WERI-Rb-1 (cell line): ENCODE results near the gene ELF5.

ENCODE experiments used
- DNase-seq: peaks from one replicate; pipeline ENCODE4 v3.0.0-alpha.2; 2020
- H3K27ac ChIP-seq: fragments of 250-450 bp; sonication (Bioruptor Pico); 2 replicates; pipeline ENCODE4 v1.5.1; 2020; ENCODE audit warnings: mild to moderate bottlenecking, moderate library complexity
- H3K27me3 ChIP-seq: fragments of 250-450 bp; sonication (Bioruptor Pico); 2 replicates; pipeline ENCODE4 v1.5.1; 2021; ENCODE audit warnings: mild to moderate bottlenecking, low read depth, moderate library complexity; ENCODE audit not compliant: insufficient read depth, severe bottlenecking
- H3K36me3 ChIP-seq: fragments of 250-450 bp; sonication (Bioruptor Pico); 2 replicates; pipeline ENCODE4 v1.5.1; 2020; ENCODE audit warnings: mild to moderate bottlenecking, moderate library complexity
- H3K4me3 ChIP-seq: 2 replicates; pipeline ENCODE4 v1.5.1; 2011; ENCODE audit warnings: low read depth, mild to moderate bottlenecking, control low read depth, low read length
- H3K9me3 ChIP-seq: fragments of 250-450 bp; sonication (Bioruptor Pico); 2 replicates; pipeline ENCODE4 v1.5.1; 2021; ENCODE audit warnings: mild to moderate bottlenecking, moderate library complexity; ENCODE audit not compliant: severe bottlenecking
- CTCF ChIP-seq: IDR thresholded peaks from 2 replicates; pipeline ENCODE4 v1.5.1; 2011; ENCODE audit warnings: low read depth, mild to moderate bottlenecking, control low read depth, inconsistent platforms, low read length

Gene ELF5

GRCh38 chr11:34513682-34514449 is at the start of gene ELF5:
ELF5 (minus strand) TSS chr11:34513794; CDS start chr11:34505749, 8,045 bp downstream.
- Histone ChIP-seq H3K9me3 (no peaks in the 10 kb centered on the region), H3K4me3 (no peak within 1 kb of the TSS), H3K27me3 (no peaks in the 10 kb centered on the region), H3K36me3 (no peaks in the 10 kb centered on the region), H3K27ac (no peak within 1 kb of the TSS)
- TF ChIP-seq CTCF: no peak
- DNase-seq: no peak

- Histone ChIP-seq H3K4me3 (no peak overlapping the region), H3K36me3 (no peaks in the 10 kb centered on the region), H3K27me3 (no peaks in the 10 kb centered on the region), H3K27ac (no peak overlapping the region), H3K9me3 (peaks cover 4% of the 10 kb centered on the region)
- DNase-seq: no peak
- TF ChIP-seq CTCF: no peak
Observed at GRCh38 chr11:34562976-34563375, 49.4 kb upstream of the ELF5 start.

DNA sequence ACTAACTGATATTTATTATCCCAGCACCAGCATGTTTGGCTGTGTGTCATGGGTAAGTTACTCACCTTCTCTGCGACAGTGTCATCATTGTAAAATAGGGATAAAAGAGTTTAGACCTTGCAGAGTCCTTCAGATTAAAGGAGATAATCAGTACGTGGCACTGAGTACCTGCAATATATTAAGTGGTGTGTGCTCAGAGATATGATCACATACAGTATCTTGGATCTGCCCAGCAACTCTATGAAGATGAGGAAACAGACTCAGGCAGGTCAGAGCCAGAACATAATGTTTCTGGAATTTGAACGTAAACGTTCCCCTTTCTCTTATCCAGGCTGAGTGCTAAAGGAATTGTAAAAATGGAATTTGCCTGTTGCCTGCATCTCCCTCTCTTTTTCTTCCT is 46.9 kb upstream of the ELF5 start:
- Histone ChIP-seq H3K27ac (no peak overlapping the region), H3K9me3 (peaks cover 7% of the 10 kb centered on the region), H3K27me3 (no peaks in the 10 kb centered on the region), H3K36me3 (no peaks in the 10 kb centered on the region), H3K4me3 (no peak overlapping the region)
- no peak for TF ChIP-seq CTCF
- no peak for DNase-seq

GRCh38 chr11:34558673-34559072 is 45.1 kb upstream of the ELF5 start:
- peaks cover 7% of the 10 kb centered on the region for H3K9me3 ChIP-seq
- H3K27me3 ChIP-seq: no peaks in the 10 kb centered on the region
- no peaks in the 10 kb centered on the region for H3K36me3 ChIP-seq
- TF ChIP-seq CTCF: no peak
- H3K27ac ChIP-seq: no peak overlapping the region
- DNase-seq: peak; percentile 59
- no peak overlapping the region for H3K4me3 ChIP-seq

- no peaks in the 10 kb centered on the region for H3K27me3 ChIP-seq
- no peaks in the 10 kb centered on the region for H3K36me3 ChIP-seq
- H3K4me3 ChIP-seq: no peak overlapping the region
- TF ChIP-seq CTCF: no peak
- H3K27ac ChIP-seq: no peak overlapping the region
- no peak for DNase-seq
- peaks cover 7% of the 10 kb centered on the region for H3K9me3 ChIP-seq
Observed at GRCh38 chr11:34558211-34558610, 44.6 kb upstream of the ELF5 start.

- Histone ChIP-seq H3K27me3 (no peaks in the 10 kb centered on the region), H3K27ac (no peak overlapping the region), H3K9me3 (peaks cover 3% of the 10 kb centered on the region), H3K36me3 (no peaks in the 10 kb centered on the region), H3K4me3 (no peak overlapping the region)
- DNase-seq: no peak
- no peak for TF ChIP-seq CTCF
Observed at GRCh38 chr11:34552270-34552669, 38.7 kb upstream of the ELF5 start.
